Endothelial cell of umbilical vein (primary cell): ENCODE measurements around the gene SBK1.

Source experiments
- EZH2 ChIP-seq: IDR thresholded peaks from 2 replicates; pipeline ENCODE4 v1.6.1; 2012; ENCODE audit warnings: borderline replicate concordance, low read depth, mild to moderate bottlenecking, moderate library complexity, low read length, inconsistent platforms; ENCODE audit not compliant: severe bottlenecking
- FOS ChIP-seq: IDR thresholded peaks from 2 replicates; pipeline ENCODE4 v1.6.1; 2011; ENCODE audit warnings: mild to moderate bottlenecking, low read length, moderate library complexity, borderline replicate concordance; ENCODE audit not compliant: insufficient read depth
- GATA2 ChIP-seq: IDR thresholded peaks from 2 replicates; pipeline ENCODE4 v1.7.0; 2011; ENCODE audit warnings: low read depth, mild to moderate bottlenecking, moderate library complexity, mixed read lengths, low read length; ENCODE audit not compliant: insufficient read length, insufficient read depth
- MYC ChIP-seq: IDR thresholded peaks from one replicate; pipeline ENCODE4 v1.6.1; 2011; ENCODE audit warnings: mild to moderate bottlenecking, low read depth, low read length
- POLR2A ChIP-seq: IDR thresholded peaks from 2 replicates; pipeline ENCODE4 v1.6.1; 2012; ENCODE audit warnings: low read depth, mild to moderate bottlenecking, control low read depth, low read length
- POLR2AphosphoS5 ChIP-seq: IDR thresholded peaks from 2 replicates; pipeline ENCODE4 v1.6.1; 2012; ENCODE audit warnings: low read depth, mild to moderate bottlenecking, control low read depth, low read length, moderate library complexity; ENCODE audit not compliant: insufficient read depth
- TF ChIP-seq, protein P1 (sequence below), 2 donors: IDR thresholded peaks; 1 replicate in 1 of 2; 2 replicates in 1 of 2; pipeline ENCODE4 v1.5.1; 2011; ENCODE audit warnings: low read length in 2 of 2, mild to moderate bottlenecking in 2 of 2, moderate library complexity in 2 of 2, control low read depth in 1 of 2, inconsistent platforms in 1 of 2, low read depth in 1 of 2; ENCODE audit not compliant: insufficient read depth in 1 of 2; ENCODE audit errors: extremely low read depth in 1 of 2
- TF ChIP-seq, protein P2 (sequence below): IDR thresholded peaks from 2 replicates; pipeline ENCODE4 v1.6.1; 2011; ENCODE audit not compliant: insufficient read depth, insufficient read length

- TF ChIP-seq, protein P1, sequence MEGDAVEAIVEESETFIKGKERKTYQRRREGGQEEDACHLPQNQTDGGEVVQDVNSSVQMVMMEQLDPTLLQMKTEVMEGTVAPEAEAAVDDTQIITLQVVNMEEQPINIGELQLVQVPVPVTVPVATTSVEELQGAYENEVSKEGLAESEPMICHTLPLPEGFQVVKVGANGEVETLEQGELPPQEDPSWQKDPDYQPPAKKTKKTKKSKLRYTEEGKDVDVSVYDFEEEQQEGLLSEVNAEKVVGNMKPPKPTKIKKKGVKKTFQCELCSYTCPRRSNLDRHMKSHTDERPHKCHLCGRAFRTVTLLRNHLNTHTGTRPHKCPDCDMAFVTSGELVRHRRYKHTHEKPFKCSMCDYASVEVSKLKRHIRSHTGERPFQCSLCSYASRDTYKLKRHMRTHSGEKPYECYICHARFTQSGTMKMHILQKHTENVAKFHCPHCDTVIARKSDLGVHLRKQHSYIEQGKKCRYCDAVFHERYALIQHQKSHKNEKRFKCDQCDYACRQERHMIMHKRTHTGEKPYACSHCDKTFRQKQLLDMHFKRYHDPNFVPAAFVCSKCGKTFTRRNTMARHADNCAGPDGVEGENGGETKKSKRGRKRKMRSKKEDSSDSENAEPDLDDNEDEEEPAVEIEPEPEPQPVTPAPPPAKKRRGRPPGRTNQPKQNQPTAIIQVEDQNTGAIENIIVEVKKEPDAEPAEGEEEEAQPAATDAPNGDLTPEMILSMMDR (IDR thresholded peaks at IDR 0.05; ENCODE audit: extremely low read depth in 1 of 2, insufficient read depth in 1 of 2, low read depth in 1 of 2, low read length in 2 of 2) = no peak
- TF ChIP-seq, protein P2, sequence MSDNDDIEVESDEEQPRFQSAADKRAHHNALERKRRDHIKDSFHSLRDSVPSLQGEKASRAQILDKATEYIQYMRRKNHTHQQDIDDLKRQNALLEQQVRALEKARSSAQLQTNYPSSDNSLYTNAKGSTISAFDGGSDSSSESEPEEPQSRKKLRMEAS = no peak
- TF ChIP-seq MYC (no peak), POLR2AphosphoS5 (no peak), EZH2 (no peak), GATA2 (no peak), POLR2A (no peak), FOS (no peak)
These were observed 29.0 kb upstream of the SBK1 start for GRCh38 chr16:28263305-28263704.
